GM21423 (cell line): Measurements from ENCODE around the gene GYS2.
A peak's percentile ranks its signal among the peaks of the same experiment; 100 is the strongest.

ENCODE experiments used
- ATAC-seq: cut with Tn5 transposase; IDR thresholded peaks from one replicate; pipeline ENCODE4 v1.9.1; 2021; ENCODE audit warnings: mild to moderate bottlenecking, moderate library complexity; ENCODE audit not compliant: unreplicated experiment

GYS2 gene

DNA sequence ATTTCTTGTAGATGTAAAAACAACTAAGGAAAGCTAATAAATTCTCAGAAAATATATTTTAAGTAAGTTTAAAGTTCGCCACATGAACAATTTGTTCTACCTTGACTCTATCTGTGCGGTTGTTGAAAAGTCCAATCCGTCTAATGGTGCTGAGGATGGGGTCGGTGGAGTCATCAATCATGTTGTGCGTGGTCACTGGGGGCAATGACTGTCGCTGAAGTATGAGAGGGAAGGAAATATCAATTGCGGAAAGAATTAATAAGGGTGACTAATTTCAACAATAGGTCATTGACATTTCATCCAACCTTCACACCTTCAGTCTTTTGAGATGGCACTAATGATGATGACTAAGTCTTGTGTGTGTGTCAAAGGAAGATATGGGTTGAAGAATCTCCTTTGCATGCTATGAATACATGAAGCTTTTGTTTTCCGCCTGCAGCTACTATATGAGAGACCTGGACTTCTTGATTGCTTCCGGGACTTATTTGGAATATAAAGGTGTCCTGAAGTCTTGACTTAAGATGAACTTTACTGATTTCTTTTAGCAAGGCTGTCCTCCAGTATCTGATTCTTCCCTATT is 46.5 kb downstream of the GYS2 start:
- ATAC-seq = no peak

DNA sequence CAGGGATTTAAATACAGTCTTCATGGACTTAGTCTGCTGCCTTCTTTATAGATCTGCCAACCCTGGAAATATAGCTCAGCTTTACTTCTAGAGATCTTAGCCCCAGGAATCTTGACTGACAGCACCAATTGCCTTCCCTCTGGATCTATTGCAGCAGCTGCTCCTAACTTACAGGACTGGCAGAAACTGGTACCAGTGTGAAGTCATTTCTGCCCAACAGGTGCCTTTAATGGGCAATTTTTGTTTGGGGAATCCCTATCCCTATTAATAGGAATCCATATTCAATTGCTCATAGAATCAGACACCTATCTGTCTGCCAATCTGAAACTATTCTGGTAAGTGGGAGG is 51.3 kb downstream of the GYS2 start:
- ATAC-seq = no peak

DNA sequence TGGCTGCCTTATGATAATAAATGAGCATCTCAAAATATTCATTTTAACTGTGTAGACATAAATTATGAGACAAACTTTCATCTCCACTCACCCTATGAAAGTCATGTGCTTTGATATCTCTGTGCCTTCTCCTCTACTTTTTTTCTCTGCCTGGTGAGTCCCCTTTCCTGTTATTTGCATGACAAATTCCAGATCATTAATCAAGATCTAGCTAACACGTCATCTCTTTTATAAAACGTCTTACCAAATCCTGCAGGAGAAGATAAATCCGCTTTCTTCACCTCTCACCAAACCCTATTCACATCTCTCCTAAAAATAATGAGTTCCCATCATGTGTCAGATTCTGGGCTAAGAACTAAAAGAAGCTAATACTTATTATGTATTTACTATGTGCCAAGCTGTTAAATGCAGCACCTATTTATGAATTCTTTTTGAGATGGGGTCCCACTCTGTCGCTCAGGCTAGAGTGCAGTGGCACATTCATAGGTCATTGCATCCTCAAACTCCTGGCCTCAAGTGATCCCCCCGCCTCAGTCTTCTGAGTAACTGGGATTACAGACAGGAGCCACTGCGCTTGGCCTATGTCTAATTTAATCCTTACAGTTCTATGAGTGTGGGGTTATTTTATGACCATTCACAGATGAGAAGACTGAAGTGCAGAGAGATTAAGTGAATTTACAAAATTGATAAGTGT is 51.9 kb downstream of the GYS2 start:
- ATAC-seq = no peak

DNA sequence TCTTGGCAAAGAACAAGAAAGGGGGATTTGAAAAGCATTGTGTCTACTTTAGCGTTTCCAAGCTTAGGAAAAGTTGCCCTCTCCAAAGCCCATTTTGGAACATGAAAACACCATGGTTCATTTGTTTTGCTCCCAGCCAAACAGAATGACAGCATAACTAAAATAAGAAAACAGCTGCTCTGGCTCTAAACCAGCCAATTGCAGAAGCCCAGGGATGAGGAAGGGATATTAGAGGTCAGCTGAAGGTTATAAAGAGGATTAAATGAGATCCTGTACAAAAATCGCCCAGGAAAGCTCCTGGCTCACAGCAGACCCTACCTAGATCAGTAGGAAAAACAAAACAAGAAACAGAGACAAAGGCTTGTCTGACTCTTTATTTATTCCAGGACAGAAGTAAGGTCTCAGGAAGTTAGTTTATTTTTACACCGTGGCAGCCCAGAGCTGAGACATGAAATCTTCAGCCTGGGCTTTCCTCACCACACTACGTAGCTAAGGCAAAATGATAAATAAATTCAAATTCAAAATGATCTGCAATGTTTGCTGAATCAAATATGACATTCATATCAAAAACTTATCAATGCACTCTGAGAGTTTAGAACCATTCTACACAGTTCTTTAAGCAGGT is 52.7 kb downstream of the GYS2 start:
- ATAC-seq = no peak

DNA sequence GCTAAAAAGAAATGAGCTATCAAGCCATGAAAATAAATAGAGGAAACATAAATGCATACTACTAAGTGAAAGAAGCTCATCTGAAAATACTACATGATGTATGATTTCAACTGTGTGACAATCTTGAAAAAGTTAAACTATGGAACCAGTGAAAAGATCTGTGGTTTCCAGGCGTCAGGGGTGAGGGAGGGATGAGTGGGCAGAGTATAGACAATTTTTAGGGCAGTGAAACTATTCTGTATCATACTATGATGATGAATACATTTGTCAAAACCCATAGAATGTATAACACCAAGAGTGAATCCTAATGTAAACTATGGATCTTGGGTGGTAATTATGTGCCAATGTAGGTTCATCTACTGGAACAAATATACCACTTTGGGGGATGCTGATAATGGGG is 57.2 kb downstream of the GYS2 start:
- no peak for ATAC-seq

DNA sequence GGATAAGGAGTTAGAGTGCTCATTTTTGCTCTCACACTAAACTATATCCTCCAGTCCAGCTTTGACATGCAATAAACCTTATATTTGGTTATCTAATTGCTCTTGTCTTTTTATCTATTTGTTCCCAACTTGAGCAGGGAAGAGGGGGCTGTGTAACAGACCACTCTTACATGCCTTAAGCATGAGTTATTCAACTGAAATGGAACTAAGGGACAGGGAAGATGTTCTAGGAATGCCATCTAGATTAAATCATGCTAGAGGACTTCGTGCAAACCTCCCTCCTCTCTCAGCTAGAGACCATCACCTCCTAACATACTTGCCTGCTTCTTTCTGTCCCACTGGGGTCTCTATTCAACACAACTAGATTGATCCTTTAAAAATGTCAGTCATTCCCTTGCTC is 57.9 kb downstream of the GYS2 start:
- ATAC-seq = no peak

DNA sequence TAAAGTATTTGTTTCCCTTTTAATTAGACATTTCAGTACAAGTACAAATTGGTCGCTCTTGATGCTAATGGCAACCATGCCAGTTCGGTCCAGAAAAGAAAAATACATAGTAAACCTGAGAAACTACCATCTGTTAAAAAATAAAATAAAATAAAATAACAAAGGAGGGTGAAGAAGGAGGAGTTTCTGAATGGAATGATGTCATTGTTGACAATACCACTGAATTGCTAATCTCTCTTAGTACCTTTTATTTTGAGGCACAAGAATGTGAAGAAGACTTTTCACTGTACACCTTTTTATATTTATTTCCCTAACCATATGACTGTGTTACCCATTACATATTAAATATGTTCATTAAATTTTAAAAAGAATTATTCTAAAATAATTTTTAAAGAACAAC is 59.1 kb downstream of the GYS2 start:
- ATAC-seq = no peak

DNA sequence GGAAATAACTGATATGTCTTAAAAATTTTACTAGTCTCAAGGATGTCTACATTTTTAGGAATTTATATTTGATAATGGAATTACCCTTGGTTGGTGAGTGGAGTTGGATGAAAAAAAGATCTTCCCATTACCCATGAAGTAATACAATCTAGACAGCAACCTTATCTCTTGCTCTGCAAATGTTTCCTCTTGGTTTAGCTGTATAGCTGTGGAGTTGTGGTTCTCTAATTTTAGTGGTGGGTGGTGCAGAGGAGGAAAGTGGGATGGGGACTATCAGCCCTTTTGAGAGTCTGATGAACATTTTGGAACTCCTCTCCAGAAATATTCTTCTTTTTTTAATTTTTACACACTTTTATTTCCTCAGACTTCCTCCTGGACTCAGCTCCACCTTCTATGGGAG is 61.5 kb downstream of the GYS2 start:
- no peak for ATAC-seq

DNA sequence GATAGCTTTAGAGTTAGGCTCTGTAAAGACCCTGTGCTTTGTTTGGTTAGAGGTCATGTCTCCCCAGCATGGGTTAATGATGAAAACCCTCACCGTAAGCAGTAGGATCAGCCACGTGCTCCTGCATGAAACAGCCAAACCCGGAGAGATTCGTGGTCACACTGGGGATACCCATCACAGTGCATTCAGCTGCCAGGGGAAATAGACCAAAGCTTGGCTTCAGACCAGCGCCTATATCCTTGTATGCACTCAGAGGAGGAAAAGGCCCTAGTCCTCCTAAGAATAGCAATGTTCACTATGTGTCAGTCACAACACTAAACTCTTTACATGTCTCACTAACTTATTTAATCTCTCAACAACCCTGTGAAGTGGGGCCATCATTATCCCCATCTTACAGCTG is 62.2 kb downstream of the GYS2 start:
- ATAC-seq = no peak

DNA sequence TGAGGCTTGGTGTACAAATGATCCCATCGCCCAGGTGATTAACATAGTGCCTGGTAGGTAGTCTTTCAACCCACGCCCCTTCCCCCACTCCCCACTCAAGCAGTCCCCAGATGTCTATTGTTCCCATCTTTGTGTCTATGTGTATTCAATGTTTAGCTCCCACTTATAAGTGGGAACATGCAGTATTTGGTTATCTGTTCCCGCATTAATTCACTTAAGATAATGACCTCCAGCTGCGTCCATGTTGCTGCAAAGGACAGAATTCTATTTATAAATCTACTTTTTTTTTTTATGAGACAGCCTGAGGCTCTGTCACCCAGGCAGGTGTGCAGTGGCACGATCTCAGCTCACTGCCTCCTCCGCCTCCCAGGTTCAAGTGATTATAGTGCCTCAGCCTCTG is 62.9 kb downstream of the GYS2 start:
- ATAC-seq = no peak

DNA sequence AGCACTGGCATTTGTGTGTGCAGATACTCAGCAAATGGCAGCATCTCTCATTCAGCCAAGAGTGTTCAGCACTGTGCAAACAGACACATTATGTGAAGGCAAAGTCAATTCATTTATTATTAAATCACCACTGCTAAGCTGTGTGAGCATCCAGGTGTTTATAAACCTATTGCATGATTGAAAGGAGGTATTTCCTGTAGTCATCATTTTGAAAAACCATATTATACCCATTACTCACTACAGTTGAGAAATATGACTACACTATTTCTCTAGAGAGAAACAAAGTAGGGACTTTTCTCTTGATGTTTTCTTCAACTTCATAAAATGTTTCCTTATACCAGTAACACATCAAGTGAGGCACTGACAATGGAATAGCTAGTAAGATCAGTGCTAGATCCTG is 64.8 kb downstream of the GYS2 start:
- ATAC-seq = no peak

DNA sequence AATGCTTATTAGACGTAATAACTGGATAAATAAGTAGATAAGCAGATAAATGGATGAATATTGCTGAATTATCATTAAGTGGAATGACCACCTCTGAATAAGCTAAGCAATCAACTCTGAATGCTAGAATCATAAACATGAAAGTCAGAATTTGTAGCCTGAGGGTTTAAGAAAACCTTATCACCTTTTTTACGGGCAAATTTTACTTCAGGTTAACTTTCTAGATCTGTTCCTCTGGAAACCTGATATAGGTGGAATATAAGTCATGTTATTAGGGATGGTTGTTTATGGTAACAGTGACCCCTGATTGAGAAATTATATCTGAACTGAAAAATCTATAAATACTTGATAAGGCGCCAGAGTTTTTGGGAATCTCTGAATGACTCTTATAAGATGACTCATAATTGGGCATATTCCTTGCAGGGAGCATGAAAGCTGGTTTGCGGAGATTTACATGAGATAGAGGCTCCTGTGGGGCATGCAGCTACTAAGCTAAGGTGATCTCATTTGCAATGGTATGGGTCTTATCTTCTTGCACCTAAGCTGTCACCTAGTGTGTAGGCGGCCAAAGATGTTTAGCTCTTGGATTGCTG is 66.5 kb downstream of the GYS2 start:
- ATAC-seq = no peak

DNA sequence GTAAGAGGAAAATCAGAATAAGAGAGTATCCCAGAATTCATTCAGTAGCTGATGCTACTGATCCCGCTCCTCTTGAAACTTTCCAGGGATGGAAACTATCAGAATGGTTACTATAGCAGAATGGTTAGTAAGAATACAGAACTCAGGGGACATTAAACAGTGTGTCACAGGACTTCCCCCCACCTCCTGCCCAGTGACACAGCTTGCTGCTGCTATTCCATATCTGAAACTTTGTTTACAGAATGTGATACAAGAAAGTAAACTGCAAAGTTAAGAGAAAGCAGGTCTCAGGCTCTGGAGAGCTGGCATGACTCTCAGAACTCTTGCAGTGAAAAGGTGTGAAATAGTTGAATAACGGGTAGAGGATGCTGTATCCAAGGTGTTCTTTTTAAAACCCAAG is 75.2 kb downstream of the GYS2 start:
- ATAC-seq = no peak

DNA sequence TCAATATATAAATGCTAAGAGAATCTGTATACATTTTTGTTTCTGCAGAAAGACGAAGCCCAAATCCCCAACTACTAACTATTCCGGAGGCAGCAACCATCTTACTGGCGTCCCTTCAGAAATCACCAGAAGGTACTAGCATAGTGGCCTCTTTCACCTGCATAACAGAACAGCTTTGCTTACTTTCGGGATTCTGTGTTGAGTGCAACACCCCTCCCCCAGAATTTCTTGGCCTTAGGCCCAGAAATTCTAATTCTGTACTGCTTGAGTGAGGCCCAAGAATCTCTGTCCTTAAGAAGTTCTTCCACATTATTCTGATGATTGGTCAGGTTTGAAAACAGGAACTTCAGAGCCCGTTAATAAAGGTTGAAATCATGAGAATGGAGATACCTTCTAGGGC is 75.7 kb downstream of the GYS2 start:
- ATAC-seq = no peak

DNA sequence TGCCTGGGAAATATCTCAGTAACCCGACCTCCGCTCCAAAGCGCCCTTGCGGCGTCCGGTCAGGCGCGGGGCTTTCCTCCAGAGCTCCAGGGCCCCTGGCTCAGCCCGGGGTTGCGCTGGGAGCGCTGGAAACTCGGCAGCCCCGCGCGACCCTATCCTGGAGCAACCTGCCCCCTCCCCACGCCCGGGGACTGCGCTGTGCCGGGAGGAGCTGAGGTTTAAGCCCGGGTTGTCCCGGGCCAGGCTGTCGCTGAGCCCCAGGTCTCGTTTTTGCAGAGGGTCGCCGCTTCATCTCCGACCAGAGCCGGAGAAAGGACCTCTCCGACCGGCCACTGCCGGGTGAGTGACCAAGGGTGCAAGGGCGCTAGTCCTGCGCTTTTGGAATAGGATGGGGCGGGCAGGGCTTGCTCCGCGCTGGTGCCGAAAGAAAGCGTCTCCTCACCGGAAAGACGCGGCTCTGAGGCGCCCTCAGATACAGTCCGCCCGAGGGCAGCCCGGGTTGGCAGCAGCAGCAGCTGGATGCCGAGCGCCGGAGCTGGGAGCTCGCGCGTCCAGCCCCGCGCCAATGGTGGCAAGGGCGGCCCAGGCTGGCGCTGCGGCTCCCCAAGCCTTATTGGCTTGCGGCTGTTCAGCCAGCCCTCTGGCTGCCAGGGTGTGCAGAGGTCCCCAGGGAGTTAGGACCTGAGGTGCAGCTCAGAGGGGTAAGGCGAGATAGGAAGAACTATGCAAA is 77.0 kb downstream of the GYS2 start:
- peak; percentile 93 for ATAC-seq

DNA sequence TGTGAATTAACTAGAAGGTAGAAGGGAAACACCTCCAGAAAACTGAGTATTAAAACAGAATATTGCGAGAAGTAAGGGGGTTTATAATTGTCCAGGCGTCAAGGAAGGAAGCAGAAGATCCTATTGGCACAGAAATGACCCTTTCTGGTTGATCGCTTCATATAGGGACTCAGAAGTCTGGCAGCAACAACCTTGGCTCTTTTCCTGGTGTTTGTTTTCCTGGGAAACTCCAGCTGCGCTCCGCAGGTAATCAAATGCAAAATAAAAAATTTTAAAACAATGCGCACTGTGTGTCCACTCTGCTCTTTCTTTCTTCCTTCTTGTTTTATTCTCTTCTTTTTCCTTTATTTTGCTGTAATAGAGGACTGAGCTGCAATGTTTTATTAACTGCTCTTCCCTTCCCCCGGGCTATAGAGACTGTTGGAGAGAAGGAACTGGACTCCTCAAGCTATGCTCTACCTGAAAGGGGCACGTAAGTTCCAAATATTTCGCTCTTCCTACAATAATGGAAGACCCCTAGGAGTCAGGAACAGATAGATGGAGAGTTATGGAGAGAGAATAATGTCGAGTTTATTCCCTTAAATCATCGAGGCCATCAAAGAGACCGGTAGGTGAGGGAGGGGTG is 77.8 kb downstream of the GYS2 start:
- no peak for ATAC-seq

DNA sequence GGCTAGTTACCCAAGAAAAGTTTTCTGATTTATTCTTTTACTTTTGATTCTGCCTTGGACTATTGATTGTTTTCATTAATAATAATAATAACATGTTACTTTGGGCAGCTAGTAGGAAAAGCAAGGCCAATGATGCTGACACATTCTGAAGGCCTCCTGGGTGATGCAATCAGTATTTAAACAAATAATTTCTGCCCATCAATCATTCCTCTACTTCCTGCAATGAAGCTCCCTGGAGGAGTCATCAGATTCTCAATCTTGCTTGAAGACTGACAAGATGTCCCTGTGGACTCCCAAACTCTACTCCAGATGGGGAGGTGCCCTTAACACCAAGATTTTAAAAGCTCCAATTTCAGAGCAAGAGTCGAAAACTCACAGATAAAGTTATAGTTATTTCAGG is 78.6 kb downstream of the GYS2 start, which contains the start of gene SPX:
Gene SPX, plus strand, starts transcription at position 244 of the 400 bp plus-strand sequence. CDS start 177 bp downstream, outside the sequence.
- no peak for ATAC-seq

DNA sequence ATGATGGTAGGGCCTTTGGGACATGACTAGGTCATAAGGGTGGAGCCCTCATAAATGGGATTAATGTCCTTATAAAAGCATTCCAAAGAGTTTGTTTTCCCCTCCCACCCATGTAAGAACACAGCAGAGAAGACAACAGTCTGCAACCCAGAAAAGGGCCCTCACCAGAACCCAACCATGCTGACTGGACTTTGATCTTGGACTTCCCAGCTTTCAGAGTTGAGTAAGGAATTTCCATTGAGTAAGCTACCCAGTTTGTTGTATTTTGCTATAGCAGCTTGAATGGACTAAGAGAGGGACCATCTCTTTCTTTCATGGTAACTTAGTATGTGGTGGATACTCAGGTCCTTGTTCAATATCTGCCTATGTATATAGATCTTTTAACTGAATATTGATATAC is 81.5 kb downstream of the GYS2 start:
- ATAC-seq = no peak

DNA sequence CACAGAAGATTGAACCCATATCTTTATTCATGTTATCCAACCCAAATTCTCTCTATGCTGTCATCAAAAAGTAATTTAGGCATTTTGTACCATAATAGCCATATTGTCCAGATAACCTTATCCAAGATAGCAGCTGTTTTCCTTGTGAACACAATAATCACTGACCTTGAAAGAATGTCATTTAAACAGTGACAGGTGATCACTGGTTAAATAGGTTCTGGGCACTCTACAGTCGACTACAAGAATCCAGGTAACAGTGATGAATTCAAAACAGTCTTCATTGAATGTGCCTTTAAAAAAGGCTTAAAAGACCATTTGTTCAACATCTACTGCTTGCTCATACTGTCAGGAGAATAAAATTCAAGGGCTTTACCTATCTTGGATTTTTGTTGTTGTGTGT is 83.1 kb downstream of the GYS2 start:
- ATAC-seq = no peak

DNA sequence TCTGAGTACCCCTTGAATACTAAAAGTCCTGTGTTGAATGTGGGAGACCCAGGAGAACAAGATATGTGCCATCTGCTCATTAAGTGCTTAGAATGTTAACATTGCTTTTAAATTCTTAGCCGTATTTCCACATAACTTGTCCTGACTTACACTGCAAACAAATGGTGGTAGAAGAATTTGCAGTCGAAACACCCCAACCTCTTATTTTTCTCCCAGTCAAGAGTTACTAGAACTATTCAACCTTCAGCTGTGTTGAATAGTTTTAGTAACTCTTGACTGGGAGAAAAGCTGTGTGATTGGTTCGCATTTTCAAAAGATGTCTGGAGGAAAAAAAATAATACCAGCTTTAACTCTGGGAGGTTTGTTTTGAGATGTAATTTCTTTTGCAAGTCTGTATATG is 86.2 kb downstream of the GYS2 start:
- no peak for ATAC-seq

DNA sequence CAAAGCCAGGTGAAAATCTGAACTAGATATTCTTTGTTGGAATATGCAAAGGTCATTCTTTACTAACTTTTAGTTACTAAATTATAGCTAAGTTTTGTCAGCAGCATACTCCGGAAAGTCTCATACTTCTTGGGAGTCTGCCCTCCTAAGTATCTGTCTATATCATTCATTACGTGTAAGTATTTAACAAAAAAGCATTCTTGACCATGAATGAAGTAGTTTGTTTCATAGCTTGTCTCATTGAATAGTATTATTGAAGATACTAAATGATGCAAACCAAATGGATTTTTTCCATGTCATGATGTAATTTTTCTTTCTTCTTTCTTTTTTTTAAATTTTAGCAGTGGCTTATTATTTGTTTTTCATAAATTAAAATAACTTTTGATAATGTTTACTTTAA is 88.4 kb downstream of the GYS2 start:
- no peak for ATAC-seq
